Measurements from ENCODE around the gene TLE3. TPM values are rescaled to one million over a fixed set of nuclear protein-coding genes. Genes with fewer than 3 reads are reported as not detected.

Gene TLE3
- polyA plus RNA-seq, 1 of the 3 experiments (the other 2 are of a cell fraction): 14.7 TPM

GRCh38 chr15:70031261-70031660 lies 66.5 kb downstream of the TLE3 start:
- no peak for TF ChIP-seq RAD21 (IDR thresholded peaks at IDR 0.05; ENCODE audit: low read length)
- TF ChIP-seq ELF1 (IDR thresholded peaks at IDR 0.05): no peak
- TF ChIP-seq, protein P1, sequence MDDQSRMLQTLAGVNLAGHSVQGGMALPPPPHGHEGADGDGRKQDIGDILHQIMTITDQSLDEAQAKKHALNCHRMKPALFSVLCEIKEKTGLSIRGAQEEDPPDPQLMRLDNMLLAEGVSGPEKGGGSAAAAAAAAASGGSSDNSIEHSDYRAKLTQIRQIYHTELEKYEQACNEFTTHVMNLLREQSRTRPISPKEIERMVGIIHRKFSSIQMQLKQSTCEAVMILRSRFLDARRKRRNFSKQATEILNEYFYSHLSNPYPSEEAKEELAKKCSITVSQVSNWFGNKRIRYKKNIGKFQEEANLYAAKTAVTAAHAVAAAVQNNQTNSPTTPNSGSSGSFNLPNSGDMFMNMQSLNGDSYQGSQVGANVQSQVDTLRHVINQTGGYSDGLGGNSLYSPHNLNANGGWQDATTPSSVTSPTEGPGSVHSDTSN (IDR thresholded peaks at IDR 0.05): no peak
- no peak for TF ChIP-seq MAX (IDR thresholded peaks at IDR 0.05; ENCODE audit: low read depth)
- no peak for TF ChIP-seq YY1 (IDR thresholded peaks at IDR 0.05; ENCODE audit: low read depth)
- TF ChIP-seq, protein P2, sequence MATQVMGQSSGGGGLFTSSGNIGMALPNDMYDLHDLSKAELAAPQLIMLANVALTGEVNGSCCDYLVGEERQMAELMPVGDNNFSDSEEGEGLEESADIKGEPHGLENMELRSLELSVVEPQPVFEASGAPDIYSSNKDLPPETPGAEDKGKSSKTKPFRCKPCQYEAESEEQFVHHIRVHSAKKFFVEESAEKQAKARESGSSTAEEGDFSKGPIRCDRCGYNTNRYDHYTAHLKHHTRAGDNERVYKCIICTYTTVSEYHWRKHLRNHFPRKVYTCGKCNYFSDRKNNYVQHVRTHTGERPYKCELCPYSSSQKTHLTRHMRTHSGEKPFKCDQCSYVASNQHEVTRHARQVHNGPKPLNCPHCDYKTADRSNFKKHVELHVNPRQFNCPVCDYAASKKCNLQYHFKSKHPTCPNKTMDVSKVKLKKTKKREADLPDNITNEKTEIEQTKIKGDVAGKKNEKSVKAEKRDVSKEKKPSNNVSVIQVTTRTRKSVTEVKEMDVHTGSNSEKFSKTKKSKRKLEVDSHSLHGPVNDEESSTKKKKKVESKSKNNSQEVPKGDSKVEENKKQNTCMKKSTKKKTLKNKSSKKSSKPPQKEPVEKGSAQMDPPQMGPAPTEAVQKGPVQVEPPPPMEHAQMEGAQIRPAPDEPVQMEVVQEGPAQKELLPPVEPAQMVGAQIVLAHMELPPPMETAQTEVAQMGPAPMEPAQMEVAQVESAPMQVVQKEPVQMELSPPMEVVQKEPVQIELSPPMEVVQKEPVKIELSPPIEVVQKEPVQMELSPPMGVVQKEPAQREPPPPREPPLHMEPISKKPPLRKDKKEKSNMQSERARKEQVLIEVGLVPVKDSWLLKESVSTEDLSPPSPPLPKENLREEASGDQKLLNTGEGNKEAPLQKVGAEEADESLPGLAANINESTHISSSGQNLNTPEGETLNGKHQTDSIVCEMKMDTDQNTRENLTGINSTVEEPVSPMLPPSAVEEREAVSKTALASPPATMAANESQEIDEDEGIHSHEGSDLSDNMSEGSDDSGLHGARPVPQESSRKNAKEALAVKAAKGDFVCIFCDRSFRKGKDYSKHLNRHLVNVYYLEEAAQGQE (IDR thresholded peaks at IDR 0.05; ENCODE audit: low read depth, low read length): no peak
- no peak for TF ChIP-seq JUND (IDR thresholded peaks at IDR 0.05)
- TF ChIP-seq, protein P3, sequence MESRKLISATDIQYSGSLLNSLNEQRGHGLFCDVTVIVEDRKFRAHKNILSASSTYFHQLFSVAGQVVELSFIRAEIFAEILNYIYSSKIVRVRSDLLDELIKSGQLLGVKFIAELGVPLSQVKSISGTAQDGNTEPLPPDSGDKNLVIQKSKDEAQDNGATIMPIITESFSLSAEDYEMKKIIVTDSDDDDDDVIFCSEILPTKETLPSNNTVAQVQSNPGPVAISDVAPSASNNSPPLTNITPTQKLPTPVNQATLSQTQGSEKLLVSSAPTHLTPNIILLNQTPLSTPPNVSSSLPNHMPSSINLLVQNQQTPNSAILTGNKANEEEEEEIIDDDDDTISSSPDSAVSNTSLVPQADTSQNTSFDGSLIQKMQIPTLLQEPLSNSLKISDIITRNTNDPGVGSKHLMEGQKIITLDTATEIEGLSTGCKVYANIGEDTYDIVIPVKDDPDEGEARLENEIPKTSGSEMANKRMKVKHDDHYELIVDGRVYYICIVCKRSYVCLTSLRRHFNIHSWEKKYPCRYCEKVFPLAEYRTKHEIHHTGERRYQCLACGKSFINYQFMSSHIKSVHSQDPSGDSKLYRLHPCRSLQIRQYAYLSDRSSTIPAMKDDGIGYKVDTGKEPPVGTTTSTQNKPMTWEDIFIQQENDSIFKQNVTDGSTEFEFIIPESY (IDR thresholded peaks at IDR 0.05; ENCODE audit: borderline replicate concordance, low read depth): no peak
- POLR2A ChIA-PET: no interaction called here
- Histone ChIP-seq H4K20me1 (ENCODE audit: insufficient read depth) (no peaks in the 10 kb centered on the region), H3K27ac (ENCODE audit: low read depth in 2 of 2, low read length in 1 of 2) (no peak overlapping the region), H3F3A (replicated peaks; ENCODE audit: insufficient read depth) (no peaks in the 10 kb centered on the region), H3K4me2 (no peak overlapping the region), H3K9ac (no peak overlapping the region), H3K4me3 (ENCODE audit: low read depth in 2 of 2, low read length in 1 of 2) (no peak overlapping the region), H3K36me3 (replicated peaks in 1 of 2; ENCODE audit: control insufficient read depth in 1 of 2, insufficient read depth in 2 of 2, low read length in 1 of 2) (no peaks in the 10 kb centered on the region), H3K4me1 (ENCODE audit: control insufficient read depth in 1 of 2, insufficient read depth in 2 of 2, low read depth in 1 of 2, low read length in 1 of 2) (peaks cover 8 to 25% of the 10 kb centered on the region in 2 experiments; a peak in 2 of 4 replicates), H3K9me2 (no peaks in the 10 kb centered on the region), H2AFZ (ENCODE audit: low read depth) (no peak overlapping the region), H3K79me2 (ENCODE audit: insufficient read depth) (no peaks in the 10 kb centered on the region), H3K9me3 (no peaks in the 10 kb centered on the region), H3K27me3 (ENCODE audit: insufficient read depth) (peaks cover 25% of the 10 kb centered on the region)
- 82% methylated on average over 5 of the region's 5 CpGs for WGBS (ENCODE audit: low lambda C conversion rate)
- CTCF ChIA-PET: interaction anchor here (1.0 to 1.1 kb wide), 3 partner anchors 11 to 66 kb away, joined by 3 to 5 read pairs (median 4); partner anchors contain the start of gene TLE3
- DNase-seq: no peak

DNA sequence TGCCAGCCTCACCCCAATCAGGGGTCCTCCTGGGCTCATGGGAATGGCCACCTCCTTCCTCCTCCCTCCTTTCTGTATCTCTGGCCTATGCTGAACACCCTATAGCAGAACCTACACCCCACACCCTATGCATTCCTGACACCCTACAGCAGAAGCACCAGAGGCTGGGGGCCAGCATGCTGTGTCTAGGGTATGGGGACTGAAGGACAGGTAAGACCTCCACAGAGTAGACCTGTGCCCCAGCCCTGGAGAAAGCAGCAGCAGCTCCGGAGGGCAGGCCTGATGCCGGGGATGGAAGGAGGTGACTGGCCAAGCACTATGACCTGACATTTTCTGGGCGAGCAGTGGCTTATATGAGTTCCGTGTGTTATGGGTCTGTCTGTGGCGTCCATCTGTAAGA lies 66.9 kb downstream of the TLE3 start:
- POLR2A ChIA-PET: no interaction called here
- no peaks in the 10 kb centered on the region for H3K9me2 ChIP-seq
- H3K79me2 ChIP-seq (ENCODE audit: insufficient read depth): no peaks in the 10 kb centered on the region
- TF ChIP-seq FOSL2 (IDR thresholded peaks at IDR 0.05; ENCODE audit: borderline replicate concordance, low read depth) (no peak), POLR2AphosphoS5 (IDR thresholded peaks at IDR 0.05; ENCODE audit: low read depth, low read length) (no peak), CHD2 (IDR thresholded peaks at IDR 0.05; ENCODE audit: low read length, partially characterized antibody) (no peak), SMC3 (IDR thresholded peaks at IDR 0.05; ENCODE audit: low read depth, low read length) (no peak), GATA2 (CRISPR knock-in tag; IDR thresholded peaks at IDR 0.05) (no peak), EP300 (IDR thresholded peaks at IDR 0.05; ENCODE audit: borderline replicate concordance in 1 of 2, low read depth in 1 of 2, low read length in 1 of 2) (no peak), MEF2A (IDR thresholded peaks at IDR 0.05; ENCODE audit: borderline replicate concordance, low read depth) (no peak), TEAD4 (IDR thresholded peaks at IDR 0.05; ENCODE audit: borderline replicate concordance, insufficient read depth) (no peak), TCF12 (IDR thresholded peaks at IDR 0.05) (no peak), MAX (IDR thresholded peaks at IDR 0.05; ENCODE audit: low read depth) (no peak)
- TF ChIP-seq, protein P1 (IDR thresholded peaks at IDR 0.05): no peak
- no peaks in the 10 kb centered on the region for H3K36me3 ChIP-seq (replicated peaks in 1 of 2; ENCODE audit: control insufficient read depth in 1 of 2, insufficient read depth in 2 of 2, low read length in 1 of 2)
- peaks cover 8 to 25% of the 10 kb centered on the region in 2 experiments; a peak in 2 of 4 replicates for H3K4me1 ChIP-seq (ENCODE audit: control insufficient read depth in 1 of 2, insufficient read depth in 2 of 2, low read depth in 1 of 2, low read length in 1 of 2)
- H2AFZ ChIP-seq (ENCODE audit: low read depth): no peak overlapping the region
- H3F3A ChIP-seq (replicated peaks; ENCODE audit: insufficient read depth): no peaks in the 10 kb centered on the region
- DNase-seq: no peak
- no peak overlapping the region for H3K27ac ChIP-seq (ENCODE audit: low read depth in 2 of 2, low read length in 1 of 2)
- H4K20me1 ChIP-seq (ENCODE audit: insufficient read depth): no peaks in the 10 kb centered on the region
- CTCF ChIA-PET: interaction anchor here (1.1 kb wide), 1 partner anchor 21 kb away, joined by 3 read pairs; no protein-coding TSS in a partner anchor
- H3K4me3 ChIP-seq (ENCODE audit: low read depth in 2 of 2, low read length in 1 of 2): no peak overlapping the region
- WGBS (ENCODE audit: low lambda C conversion rate): 83% methylated on average over 3 of the region's 5 CpGs
- no peak overlapping the region for H3K9ac ChIP-seq
- peaks cover 25% of the 10 kb centered on the region for H3K27me3 ChIP-seq (ENCODE audit: insufficient read depth)
- H3K9me3 ChIP-seq: no peaks in the 10 kb centered on the region
- no peak overlapping the region for H3K4me2 ChIP-seq
